SKM-1 (cell line): Measurements from ENCODE around the gene ZFAND6.
"Not testable (repeated sequence)": the region's sequence is repeated elsewhere in the genome, so short reads cannot be mapped to it uniquely, and the experiment has no call there.

ENCODE experiments used
- DNase-seq: peaks from one replicate; lab custom pipeline; 2025; ENCODE audit not compliant: unreplicated experiment; lab: John Stamatoyannopoulos, UW

The ZFAND6 gene

DNA sequence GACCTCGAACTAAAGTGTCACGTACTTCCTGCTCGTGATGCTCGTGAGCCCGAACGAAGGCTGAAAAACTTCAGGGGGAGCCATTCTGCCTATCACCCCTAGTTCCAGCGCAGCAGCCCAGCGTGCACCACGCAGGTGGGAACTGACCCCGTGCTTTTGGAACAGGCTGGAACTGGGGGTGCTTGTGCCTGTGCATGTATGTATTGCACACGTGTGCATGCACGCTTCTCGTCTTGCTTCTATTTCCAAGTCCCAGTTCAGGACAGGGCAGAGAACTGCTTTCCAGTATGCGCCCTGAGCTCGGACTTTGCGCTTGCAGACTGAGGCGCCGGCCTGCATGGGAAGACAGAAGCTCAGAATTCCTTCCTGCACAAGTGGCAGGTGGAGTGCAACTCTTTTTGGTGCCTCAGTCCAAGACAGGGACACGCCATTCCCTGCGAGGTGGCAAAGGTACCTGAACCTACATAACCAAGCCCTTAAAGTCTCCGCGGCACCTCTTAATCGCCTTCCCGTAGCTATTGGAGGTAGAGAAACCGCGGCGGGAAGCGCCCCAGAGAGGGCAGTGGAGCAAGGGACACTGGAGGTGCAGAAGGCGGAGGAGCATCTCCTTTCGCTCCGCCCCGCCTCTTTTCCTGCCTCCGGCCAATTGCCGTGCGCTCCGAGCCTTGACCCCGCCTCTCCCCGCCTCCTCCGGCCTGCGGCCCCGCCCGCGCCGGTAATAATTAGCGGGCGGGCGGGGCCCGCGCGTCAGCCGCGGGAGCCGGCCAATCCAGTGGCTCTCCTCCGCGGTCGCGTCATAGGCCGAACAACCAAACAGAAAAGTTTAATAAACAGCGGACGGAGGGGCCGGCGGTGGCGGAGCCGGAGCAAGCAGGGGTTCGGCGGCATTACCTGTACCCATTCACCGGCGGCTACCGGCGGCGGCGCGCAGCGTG, at the start of gene ZFAND6:
TSS of gene ZFAND6 (plus strand) at position 826 of the 935 bp plus-strand sequence. CDS start 60,669 bp downstream, outside the sequence.
- DNase-seq, result peak; percentile 91

DNA sequence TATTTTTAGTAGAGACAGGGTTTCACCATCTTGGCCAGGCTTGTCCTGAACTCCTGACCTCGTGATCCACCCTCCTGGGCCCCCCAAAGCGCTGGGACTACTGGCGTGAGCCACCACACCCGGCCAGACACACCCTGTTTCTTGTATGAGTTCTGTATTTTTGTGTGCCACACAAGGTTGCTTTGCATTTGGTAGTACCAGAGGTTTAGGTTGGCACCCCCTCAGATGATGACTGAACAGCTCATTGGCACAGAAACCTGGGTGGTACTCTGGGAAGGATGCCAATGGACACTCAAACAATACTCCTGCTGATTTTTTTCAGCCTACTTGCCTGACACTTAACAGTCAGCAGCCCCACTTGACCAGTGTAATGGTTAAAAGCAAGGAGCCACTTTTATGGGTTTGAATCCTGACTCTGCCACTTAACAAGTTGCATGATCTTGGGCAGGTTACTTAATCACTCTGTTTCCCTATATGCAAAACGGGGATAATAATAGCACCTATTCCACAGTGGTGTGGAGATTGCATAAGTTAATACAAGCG, 49.3 kb upstream of the ZFAND6 start:
- DNase-seq, result no peak

DNA sequence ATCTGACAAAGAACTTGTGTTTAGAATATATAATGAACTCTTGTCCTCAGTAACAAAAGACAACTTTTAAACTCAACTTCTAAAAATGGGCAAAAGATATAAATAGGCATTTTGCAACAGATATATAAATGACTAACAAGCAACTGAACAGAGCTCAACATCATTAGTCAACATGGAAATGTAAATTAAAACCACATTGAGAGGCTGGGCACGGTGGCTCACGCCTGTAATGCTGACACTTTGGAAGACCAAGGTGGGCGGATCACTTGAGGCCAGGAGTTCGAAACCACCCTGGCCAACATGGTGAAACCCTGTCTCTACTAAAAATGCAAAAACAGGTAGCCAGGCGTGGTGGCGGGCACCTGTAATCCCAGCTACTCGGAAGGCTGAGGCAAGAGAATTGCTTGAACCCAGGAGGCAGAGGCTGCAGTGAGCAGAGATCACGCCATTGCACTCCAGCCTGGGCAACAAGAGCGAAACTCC, 48.4 kb upstream of the ZFAND6 start:
- not testable (repeated sequence) for DNase-seq

DNA sequence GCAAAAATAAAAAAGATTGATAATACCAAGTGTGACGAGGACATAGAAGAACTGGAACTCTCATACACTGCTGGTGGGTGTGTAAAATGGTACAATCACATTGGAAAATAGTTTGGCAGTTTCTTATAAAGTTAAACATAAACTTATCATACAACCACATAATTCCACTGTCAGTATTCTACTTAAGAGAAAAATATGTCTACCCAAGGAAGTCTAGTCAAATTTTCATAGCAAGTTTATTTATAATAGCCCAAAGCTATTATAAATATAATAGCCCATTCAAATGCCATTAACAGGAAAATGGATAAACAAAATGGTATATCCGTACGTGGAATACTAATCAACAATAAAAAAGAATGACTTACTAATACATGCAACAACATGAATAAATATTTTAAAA, 47.9 kb upstream of the ZFAND6 start:
- DNase-seq, result no peak

DNA sequence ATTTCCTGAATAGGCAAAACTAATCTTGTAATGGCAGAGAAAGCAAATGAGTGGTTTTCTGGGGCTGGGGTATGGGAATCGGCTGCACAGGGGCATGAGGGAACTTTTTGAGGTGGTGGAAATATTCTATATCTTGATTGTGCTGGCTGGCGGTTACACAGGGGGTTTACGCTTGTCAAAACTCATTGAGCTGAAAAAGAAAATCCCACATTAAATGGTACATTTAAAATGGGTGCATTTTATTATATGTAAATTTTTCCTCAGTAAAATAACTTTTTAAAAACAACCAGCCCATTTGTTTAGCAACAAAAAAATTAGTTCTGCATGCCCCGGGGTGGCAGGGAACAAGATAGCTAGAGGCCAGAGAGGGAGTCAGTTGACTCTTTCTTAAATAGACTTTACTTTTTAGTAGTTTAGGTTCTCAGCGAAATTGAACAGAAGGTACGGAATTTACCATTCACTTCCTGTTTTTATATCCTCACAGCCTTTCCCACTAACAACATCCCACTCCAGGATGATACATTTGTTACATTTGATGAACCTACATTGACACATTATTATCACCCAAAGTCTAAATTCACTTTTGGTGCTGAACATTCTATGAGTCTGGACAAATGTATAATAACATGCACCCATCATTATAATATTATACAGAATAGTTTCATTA, 47.3 kb upstream of the ZFAND6 start:
- no peak for DNase-seq

DNA sequence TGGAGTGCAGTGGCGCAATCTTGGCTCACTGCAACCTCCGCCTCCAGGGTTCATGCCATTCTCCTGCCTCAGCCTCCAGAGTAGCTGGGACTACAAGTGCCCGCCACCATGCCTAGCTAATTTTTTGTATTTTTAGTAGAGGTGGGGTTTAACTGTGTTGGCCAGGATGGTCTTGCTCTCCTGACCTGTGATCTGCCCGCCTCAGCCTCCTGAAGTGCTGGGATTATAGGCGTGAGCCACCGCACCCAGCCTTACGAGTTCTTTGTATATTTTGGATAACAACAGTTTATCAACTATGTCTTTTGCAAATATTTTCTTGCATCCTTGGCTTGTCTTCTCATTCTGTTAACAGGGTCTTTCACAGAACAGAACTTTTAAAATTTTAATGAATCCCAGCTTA, 45.3 kb upstream of the ZFAND6 start:
- not testable (repeated sequence) for DNase-seq

DNA sequence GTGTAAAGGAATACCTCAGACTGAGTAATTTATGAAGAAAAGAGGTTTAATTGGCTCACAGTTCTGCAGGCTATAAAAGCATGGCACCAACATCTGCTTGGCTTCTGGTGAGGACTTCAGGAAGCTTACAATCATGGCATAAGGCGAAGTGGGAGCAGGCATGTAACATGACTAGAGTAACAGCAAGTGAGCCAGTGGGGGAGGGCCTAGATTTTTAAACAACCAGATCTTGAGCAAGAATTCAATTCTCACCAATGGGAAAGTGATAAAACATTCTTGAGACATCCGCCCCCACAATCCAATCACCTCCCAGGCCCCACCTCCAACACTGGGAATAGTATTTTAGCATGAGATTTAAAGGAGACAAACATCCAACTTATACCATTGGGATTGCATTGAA, 44.3 kb upstream of the ZFAND6 start:
- DNase-seq, result no peak

DNA sequence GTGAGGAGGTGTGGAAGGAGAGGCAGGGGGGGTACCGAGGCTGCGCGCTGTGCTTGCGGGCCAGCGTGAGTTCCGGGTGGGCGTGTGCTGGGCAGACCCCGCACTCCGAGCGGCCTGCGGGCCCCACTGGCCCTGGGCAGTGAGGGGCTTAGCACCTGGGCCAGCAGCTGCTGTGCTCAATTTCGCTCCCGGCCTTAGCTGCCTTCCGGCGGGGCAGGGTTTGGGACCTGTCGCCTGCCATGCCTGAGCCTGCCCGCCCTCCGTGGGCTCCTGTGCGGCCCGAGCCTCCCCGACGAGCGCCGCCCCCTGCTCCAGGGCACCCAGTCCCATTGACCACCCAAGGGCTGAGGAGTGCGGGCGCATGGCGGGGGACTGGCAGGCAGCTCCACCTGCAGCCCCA, 43.0 kb upstream of the ZFAND6 start:
- not testable (repeated sequence) for DNase-seq

DNA sequence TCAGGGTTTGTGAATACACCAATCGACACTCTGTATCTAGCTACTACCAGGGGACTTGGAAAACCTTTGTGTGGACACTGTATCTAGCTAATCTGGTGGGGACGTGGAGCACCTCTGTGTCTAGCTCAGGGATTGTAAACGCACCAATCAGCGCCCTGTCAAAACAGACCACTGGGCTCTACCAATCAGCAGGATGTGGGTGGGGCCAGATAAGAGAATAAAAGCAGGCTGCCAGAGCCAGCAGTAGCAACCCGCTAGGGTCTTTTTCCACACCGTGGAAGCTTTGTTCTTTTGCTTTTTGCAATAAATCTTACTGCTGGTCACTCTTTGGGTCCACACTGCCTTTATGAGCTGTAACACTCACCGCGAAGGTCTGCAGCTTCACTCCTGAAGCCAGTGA, 42.3 kb upstream of the ZFAND6 start:
- DNase-seq, result not testable (repeated sequence)

DNA sequence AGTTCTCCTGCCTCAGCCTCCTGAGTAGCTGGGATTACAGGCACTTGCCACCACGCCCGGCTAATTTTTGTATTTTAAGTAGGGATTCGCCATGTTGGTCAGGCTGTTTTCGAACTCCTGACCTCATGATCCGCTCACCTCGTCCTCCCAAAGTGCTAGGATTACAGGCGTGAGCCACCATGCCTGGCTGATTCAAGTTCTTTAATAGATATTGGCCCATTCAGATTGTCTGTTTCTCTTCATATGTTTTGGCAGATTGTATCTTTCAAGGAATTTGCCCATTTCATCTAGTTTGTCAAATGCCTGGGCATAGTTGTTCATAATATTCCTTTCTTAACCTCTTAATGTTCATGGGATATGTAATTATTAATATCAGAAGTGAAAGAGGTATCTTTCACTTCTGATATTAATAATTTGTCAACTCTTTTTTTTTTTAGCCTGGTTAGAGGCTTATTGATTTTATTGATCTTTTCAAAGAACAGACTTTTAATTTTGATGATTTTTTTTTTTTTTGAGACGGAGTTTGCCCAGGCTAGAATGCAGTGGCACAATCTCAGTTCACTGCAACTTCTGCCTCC, 40.2 kb upstream of the ZFAND6 start:
- DNase-seq, result no peak

DNA sequence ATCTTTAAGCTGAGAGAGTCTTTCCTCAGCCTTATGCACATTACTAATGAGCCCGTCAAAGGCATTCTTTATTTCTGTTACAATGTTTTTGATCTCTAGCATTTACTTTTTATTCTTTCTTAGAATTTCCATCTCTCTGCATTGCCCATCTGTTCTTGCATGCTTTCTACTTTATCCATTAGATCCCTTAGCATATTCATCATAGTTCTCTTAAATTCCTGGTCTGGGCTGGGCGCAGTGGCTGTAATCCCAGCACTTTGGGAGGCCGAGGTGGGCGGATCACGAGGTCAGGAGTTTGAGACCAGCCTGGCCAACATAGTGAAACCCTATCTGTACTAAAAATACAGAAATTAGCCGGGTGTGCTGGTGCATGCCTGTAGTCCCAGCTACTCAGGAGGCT, 39.3 kb upstream of the ZFAND6 start:
- DNase-seq, result not testable (repeated sequence)

DNA sequence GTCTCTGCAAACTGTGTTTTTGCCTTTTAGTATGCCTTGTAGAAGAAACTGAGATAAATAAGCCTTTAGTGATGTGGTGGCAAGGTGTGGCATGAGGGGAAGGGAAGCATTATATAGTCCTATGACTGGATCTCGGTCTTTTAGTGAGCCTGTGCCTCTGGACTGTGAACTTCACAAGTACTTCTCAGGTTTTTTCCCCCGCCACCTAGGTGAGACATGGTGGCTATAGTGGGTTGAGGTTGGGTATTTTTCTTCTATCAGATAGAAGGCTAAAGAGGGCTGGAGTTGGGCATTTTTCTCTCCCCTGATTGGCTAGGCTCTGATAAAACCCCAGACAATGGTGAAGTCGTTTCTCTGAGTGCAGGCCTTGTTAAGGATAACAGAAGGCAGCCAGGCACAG, 38.7 kb upstream of the ZFAND6 start:
- no peak for DNase-seq

DNA sequence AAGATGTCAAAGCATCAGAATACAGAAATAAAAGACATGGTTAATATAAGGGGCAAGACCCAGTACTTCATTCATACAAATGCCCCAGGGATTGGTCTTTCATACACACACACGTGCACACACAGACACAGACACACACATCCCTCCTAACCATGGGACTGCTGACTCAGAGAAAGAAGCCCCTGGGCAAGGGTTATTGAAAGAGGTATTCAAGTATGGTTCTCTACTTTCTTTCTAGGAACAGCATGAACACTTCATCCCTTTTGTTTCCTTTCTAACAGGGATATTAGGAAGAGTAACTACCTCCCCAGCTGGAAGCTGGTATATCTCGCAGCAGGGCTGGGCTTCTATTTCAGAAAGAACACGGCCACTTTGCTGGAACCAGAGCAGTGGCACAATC, 33.2 kb upstream of the ZFAND6 start:
- DNase-seq, result no peak

DNA sequence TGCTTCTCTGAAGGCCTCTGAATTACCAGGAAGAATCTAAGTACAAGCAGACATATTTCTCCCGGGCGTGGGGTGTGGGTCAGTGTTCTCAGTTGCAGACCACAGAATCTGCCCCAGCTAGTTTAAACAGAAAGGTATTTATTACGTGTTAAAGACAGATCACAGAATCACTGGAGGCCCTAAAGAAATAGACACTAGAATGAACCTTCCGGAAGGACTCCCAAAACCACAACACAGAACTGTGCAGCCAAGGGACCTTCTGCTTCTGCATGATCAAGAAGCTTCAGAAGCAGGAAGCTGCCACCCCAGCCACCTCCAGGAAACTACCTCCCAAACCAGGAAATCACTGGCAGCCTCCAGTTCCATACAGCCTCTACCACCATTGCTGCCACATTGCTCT, 32.7 kb upstream of the ZFAND6 start:
- no peak for DNase-seq

DNA sequence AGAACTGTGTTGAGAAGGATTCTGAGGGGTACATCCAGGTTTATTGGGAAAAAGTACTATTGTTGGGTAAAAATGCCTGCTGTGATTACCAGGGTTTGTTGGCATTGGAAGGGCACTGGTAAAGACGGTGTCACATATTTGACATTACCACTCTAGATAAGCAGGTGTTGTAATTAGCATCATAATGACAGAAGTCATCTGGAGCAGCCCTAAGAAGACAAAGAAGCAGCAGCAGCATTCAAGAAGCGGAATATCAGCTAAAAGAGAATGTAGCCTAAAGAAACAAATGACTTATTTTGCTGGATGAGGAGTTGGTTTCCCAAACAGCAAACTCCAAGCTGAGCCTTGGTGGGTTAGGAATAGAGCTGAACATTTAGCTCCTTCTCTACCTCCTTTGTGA, 30.5 kb upstream of the ZFAND6 start:
- DNase-seq, result no peak

DNA sequence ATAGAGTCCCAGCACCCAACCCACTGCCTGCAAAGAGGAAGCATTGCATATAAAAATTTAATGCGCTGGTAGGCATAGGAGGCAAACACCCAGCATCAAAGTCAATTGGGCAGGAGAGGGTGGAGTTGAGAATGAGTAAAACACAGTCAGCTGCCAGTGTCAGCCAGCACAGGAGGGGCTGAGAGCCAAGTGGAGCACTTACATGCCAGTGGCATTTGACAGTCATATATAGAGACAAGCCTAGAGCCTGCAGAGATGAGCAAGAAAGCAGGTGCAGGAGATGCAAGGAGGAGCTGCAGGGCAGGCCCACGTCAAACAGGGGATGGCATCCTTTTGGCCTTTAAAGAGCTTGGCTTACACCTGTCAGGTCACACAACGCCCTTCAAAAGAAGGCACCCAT, 27.6 kb upstream of the ZFAND6 start:
- DNase-seq, result no peak

DNA sequence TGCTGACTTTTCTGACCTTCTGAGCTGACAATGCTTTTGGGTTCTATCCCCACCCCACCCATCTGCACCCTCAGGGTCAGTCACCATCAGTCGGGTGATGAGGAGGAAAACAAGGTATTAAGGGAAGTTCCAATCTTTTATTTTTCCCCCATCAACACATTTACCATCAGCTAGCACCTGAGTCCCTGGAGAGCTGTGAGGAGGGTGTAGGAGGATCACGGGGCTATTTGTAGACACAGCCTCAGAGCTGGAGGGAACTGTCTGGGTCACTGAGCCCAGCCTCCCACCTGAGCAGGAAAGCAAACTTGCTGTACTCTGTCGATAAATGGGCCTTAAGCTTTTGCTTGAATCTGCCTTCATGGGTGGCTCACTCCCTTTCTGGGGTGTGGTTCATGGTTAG, 24.8 kb upstream of the ZFAND6 start:
- DNase-seq, result no peak

DNA sequence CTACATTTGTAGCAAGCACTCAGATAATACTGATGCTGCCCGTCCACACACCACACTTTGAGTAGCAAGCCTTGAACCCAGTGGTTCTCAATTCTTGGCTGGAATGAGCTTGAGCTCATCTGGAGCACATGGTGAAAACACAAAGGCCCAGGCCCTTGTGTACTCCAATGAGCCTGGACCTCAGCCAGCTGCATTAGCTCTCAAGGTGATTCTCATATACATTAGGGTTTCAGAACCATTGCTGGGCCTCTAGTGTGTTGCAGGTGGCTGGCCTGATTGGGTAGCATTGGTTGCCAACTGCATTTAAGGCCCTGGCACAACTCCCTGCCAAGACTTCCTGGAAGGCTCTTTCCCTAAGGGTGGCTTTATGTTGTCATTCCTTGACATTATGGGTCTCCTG, 23.4 kb upstream of the ZFAND6 start:
- DNase-seq, result no peak

DNA sequence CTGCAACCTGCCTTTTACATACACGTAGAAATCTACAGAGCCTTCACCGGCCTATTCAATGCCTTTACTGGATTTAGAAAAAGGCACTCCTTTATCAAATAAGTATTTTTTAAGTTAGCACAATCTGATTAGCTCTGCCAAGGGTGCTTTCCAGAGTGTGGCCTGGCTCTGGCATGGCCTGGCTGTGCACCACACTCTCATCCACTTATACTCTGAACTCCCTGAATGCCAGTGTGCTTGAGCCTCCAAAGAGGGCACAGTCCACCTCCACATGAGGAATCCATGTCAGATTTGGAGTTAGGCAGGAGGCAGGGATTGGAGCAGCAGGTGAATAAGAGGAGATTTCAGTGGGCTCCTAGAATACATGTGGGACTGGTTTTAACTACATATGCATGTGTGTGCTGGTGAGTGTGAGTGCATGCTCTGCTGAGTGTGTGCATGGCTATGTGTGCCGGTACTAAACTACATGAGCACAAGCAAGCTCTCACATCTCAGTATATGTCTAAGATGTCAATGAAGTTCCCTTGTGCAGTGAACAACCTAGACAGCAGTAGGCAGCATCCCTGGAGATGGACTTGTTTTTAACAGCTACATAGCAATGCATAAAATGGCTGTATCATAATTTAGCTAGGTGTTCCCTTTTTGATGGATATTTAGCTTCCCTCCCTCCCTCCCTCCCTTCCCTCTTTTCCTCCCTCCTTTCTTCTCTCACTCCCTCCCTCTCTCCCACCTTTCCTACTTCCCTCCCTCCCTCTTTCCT, 17.8 kb upstream of the ZFAND6 start:
- no peak for DNase-seq

DNA sequence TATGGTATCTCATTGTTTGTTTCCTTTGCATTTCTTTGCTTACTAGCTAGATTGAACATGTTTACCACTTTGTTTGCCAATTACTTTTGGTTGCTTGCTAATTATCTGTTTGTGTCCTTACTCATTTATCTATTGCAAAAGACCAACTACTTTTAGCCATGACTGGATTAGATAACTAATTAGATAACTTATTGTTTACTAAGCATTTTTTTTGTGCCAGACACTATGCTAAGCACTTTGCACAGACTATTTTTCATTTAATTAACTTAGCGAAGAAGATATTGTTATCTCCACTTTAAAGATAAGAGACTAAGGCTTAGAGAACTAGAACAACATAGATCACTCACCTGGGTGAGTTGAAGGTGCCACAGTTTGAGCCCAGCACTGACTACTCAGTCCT, 16.9 kb upstream of the ZFAND6 start:
- DNase-seq, result no peak

DNA sequence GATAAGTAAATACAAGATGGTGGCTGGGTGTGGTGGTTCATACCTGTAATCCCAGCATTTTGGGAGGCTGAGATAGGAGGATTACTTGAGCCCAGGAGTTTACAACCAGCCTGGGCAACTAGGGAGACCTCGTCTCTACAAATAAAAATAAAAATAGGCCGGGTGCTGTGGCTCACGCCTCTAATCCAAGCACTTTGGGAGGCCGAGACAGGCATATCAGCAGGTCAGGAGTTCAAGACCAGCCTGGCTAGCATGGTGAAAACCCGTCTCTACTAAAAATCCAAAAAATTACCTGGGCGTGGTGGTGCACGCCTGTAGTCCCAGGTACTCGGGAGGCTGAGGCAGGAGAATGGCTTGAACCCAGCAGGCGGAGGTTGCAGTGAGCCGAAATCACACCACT, 14.3 kb upstream of the ZFAND6 start:
- DNase-seq, result not testable (repeated sequence)
